Measurements from ENCODE around the gene B3GNT3.

The B3GNT3 gene

GRCh38 chr19:17841810-17842662, 47.1 kb downstream of the B3GNT3 start:
- H3K27ac ChIP-seq, result peak overlapping the region; percentile 72
- no peak for TF ChIP-seq ZFX (IDR thresholded peaks at IDR 0.05; ENCODE audit: borderline replicate concordance)
- no peak for TF ChIP-seq CTCF (IDR thresholded peaks at IDR 0.05)

GRCh38 chr19:17842663-17843291, 47.8 kb downstream of the B3GNT3 start:
- no peak for TF ChIP-seq ZFX (IDR thresholded peaks at IDR 0.05; ENCODE audit: borderline replicate concordance)
- TF ChIP-seq CTCF (IDR thresholded peaks at IDR 0.05), result no peak

GRCh38 chr19:17843292-17843827, 48.4 kb downstream of the B3GNT3 start:
- H3K27ac ChIP-seq, result no peak overlapping the region; the same call in 1 of the 2 replicates
- TF ChIP-seq ZFX (IDR thresholded peaks at IDR 0.05; ENCODE audit: borderline replicate concordance) (no peak), CTCF (IDR thresholded peaks at IDR 0.05) (no peak)

More at GRCh38 chr19:17842663-17843291, 47.8 kb downstream of the B3GNT3 start:
- H3K27ac ChIP-seq, result peak overlapping the region; percentile 72

GRCh38 chr19:17843908-17844490, 49.1 kb downstream of the B3GNT3 start:
- TF ChIP-seq ZFX (IDR thresholded peaks at IDR 0.05; ENCODE audit: borderline replicate concordance) (no peak), CTCF (IDR thresholded peaks at IDR 0.05) (no peak)

GRCh38 chr19:17846146-17846545, 51.2 kb downstream of the B3GNT3 start:
- no peak for TF ChIP-seq ZFX (IDR thresholded peaks at IDR 0.05; ENCODE audit: borderline replicate concordance)
- no peak for TF ChIP-seq CTCF (IDR thresholded peaks at IDR 0.05)
- no peak overlapping the region for H3K27ac ChIP-seq

More at GRCh38 chr19:17843908-17844490, 49.1 kb downstream of the B3GNT3 start:
- H3K27ac ChIP-seq, result no peak overlapping the region

GRCh38 chr19:17847538-17848366, 52.8 kb downstream of the B3GNT3 start, which contains the start of gene JAK3:
JAK3 (minus strand) TSS chr19:17847982; CDS start chr19:17844417, 3,565 bp downstream.
- TF ChIP-seq CTCF (IDR thresholded peaks at IDR 0.05) (no peak), ZFX (IDR thresholded peaks at IDR 0.05; ENCODE audit: borderline replicate concordance) (no peak)
- no peak within 1 kb of the TSS for H3K27ac ChIP-seq
